ENCODE results near the gene AMACR.
A peak's percentile ranks its signal among the peaks of the same experiment; 100 is the strongest.

Gene AMACR

GRCh38 chr5:34007621-34008600, at the start of gene AMACR:
TSS of gene AMACR (minus strand) at chr5:34008050. CDS start at chr5:34008019, 31 bp downstream.
- peak; percentile 99 for DNase-seq (ENCODE audit: low spot score)

GRCh38 chr5:34057569-34057968, 49.7 kb upstream of the AMACR start:
- no peak for DNase-seq (ENCODE audit: low spot score)

GRCh38 chr5:34057118-34057517, 49.3 kb upstream of the AMACR start:
- DNase-seq (ENCODE audit: low spot score) = no peak

GRCh38 chr5:34055667-34056066, 47.8 kb upstream of the AMACR start:
- DNase-seq (ENCODE audit: low spot score) = no peak

- no peak for DNase-seq (ENCODE audit: low spot score)
Observed at GRCh38 chr5:34054400-34054729, 46.5 kb upstream of the AMACR start.

GRCh38 chr5:34053571-34054399, 45.9 kb upstream of the AMACR start:
- no peak for DNase-seq (ENCODE audit: low spot score)

- DNase-seq (ENCODE audit: low spot score) = peak; percentile 83
Observed at GRCh38 chr5:34053133-34053532, 45.3 kb upstream of the AMACR start.

- no peak for DNase-seq (ENCODE audit: low spot score)
Observed at GRCh38 chr5:34051374-34051980, 43.6 kb upstream of the AMACR start.

GRCh38 chr5:34047774-34048572, 40.1 kb upstream of the AMACR start:
- no peak for DNase-seq (ENCODE audit: low spot score)

GRCh38 chr5:34047143-34047542, 39.3 kb upstream of the AMACR start:
- no peak for DNase-seq (ENCODE audit: low spot score)

- DNase-seq (ENCODE audit: low spot score) = peak; percentile 53
Observed at GRCh38 chr5:34045996-34046395, 38.1 kb upstream of the AMACR start.

- DNase-seq (ENCODE audit: low spot score) = no peak
Observed at GRCh38 chr5:34045023-34045422, 37.2 kb upstream of the AMACR start.

- no peak for DNase-seq (ENCODE audit: low spot score)
Observed at GRCh38 chr5:34043099-34043876, 35.4 kb upstream of the AMACR start, which contains the start of gene C1QTNF3. TSS of gene C1QTNF3 (minus strand) at chr5:34043213. CDS start at chr5:34043125, 88 bp downstream.

- no peak for DNase-seq (ENCODE audit: low spot score)
Observed at GRCh38 chr5:34042321-34042720, 34.5 kb upstream of the AMACR start.

- no peak for DNase-seq (ENCODE audit: low spot score)
Observed at GRCh38 chr5:34041247-34041972, 33.6 kb upstream of the AMACR start.

- DNase-seq (ENCODE audit: low spot score) = no peak
Observed at GRCh38 chr5:34040472-34040871, 32.6 kb upstream of the AMACR start.

GRCh38 chr5:34039398-34040157, 31.7 kb upstream of the AMACR start:
- DNase-seq (ENCODE audit: low spot score) = peak; percentile 41

GRCh38 chr5:34038838-34039237, 31.0 kb upstream of the AMACR start:
- no peak for DNase-seq (ENCODE audit: low spot score)

- no peak for DNase-seq (ENCODE audit: low spot score)
Observed at GRCh38 chr5:34038390-34038789, 30.5 kb upstream of the AMACR start.

All from GM03348 (cell line).